LoVo (cell line): ENCODE data around the gene OR5M11.
"Not testable (repeated sequence)": the region's sequence is repeated elsewhere in the genome, so short reads cannot be mapped to it uniquely, and the experiment has no call there.

Source experiments
- DNase-seq: peaks from one replicate; pipeline ENCODE4 v3.0.0-alpha.2; 2016; ENCODE audit warnings: low spot score

The OR5M11 gene

GRCh38 chr11:56543157-56543556 is at the start of gene OR5M11:
TSS of gene OR5M11 (minus strand) at chr11:56543257. CDS start at chr11:56543257, 0 bp downstream.
- no peak for DNase-seq

GRCh38 chr11:56592088-56592717 is 49.1 kb upstream of the OR5M11 start:
- not testable (repeated sequence) for DNase-seq

DNA sequence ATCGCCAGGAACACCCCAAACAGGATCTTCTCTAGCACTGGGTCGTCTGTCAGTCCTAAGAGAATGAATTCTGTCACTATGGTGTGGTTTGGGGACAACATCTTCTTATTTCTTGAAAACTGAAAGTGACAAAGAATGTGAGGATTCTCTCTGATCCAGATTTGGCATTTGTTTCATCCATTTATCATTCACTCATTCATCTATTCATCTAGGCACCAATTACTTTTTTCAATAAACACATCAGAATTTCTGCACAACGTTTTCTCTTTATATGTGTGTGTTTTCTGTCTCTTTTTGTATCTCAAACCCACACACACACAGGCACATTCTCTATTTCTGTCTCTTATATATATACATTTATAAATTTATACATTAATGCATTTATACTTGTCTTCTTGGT is 34.6 kb upstream of the OR5M11 start, which contains the start of gene OR5M10:
TSS of gene OR5M10 (minus strand) at position 101 of the 400 bp plus-strand sequence. CDS start at position 101, 0 bp downstream.
- no peak for DNase-seq

DNA sequence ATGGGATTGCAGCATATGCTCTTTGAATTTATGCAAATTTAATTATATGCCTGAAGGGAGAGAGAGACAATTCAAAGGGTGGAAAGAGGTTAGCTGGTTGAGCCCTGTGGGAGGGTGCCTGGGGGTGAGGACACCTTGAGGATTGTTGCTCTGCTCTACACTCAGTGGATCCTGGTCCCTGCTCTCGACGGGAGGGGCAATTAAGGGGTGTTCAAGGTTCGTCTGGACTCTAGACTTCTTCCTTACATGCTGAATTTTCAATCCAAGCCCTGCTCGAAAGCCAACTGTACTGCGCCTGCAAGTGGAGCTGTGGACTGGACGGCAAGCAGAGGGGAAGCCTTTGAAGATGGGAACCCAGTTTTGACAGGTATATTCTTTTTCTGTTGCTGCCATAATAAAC is 15.5 kb upstream of the OR5M11 start:
- no peak for DNase-seq

GRCh38 chr11:56554691-56555090 is 11.6 kb upstream of the OR5M11 start:
- DNase-seq = not testable (repeated sequence)

- DNase-seq = no peak
These were observed 2.5 kb upstream of the OR5M11 start for GRCh38 chr11:56545531-56545930.

GRCh38 chr11:56543739-56544138 is 682 bp upstream of the OR5M11 start:
- DNase-seq = no peak

DNA sequence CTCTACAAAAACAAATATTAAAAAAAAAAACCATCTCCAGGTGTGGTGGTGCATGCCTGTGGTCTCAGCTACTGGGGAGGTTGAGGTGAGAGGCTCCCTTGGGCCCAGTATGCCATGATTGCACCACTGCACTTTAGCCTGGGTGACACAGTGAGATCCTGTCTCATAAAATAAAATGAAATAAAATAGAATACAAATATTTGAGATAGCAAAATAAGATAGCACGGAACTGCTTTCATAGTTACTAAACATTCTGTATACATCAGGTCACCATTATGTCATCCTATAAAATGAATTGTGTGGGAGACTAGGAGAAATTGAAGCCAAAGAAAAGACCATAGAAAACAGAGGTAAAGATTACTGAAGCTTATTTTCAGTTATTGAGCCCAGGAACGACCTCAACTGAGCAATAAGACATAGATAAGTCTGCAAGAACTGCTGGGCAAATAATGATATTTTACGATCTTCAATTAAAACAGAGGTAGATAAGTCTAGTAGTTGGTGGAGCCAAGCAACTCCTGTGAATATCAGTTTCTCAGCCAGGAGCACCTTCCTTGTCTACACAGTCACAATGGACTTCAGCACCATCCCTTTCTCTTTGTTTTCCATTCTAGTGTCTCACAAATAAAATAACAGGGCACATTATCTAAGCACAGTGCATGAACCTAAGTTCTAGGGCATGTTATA is 9.9 kb downstream of the OR5M11 start:
- DNase-seq = no peak

GRCh38 chr11:56531856-56532255 is 11.2 kb downstream of the OR5M11 start:
- DNase-seq = no peak

DNA sequence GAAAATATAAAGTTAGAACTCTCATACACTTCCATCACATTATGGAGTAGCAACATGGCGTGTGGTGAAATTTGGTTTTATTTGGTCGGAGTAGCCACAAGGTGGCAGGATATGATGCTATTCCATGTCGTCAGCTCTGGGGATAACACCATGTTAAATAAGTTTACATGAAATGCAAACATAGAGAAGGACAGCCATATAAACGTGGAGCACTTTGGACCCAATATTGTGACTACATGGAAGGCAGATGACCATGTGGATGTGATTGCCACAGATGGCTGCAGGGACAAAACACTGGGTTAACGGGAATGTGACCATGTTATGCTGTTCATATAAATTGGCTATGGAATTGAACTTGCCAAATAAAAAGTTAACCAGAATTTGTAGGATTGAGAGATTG is 21.0 kb downstream of the OR5M11 start:
- DNase-seq = peak; percentile 9

DNA sequence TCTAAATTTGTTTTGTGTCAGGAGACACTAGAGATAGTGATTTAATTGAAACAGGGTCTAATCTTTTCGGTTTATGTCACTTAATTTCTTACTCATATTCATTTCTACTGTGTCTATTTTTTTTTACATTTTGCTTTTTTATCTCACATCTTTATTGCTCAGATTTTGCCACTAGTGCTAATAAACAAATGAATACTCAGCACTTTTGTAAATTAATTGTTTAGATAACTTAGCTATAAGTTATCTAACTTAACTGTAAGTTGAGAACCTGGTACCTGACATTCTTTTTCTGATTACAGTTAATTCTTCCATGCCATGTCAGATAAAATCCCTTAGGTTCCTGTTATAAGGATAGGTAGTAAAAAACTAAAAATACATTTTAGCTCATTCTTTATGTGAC is 29.8 kb downstream of the OR5M11 start:
- no peak for DNase-seq

GRCh38 chr11:56509439-56509838 is 33.6 kb downstream of the OR5M11 start:
- DNase-seq = no peak

DNA sequence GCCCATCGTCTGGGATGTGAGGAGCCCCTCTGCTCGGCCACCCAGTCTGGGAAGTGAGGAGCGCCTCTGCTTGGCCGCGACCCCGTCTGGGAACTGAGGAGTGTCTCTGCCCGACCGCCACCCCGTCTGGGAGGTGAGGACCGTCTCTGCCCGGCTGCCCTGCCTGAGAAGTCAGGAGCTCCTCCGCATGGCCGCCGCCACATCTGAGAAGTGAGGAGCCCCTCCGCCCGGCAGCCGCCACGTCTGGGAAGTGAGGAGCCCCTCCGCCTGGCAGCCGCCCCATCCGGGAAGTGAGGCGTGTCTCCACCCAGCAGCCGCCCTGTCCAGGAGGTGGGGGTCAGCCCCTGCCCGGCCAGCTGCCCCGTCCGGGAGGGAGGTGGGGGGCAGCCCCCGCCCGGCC is 46.0 kb downstream of the OR5M11 start:
- DNase-seq = no peak

GRCh38 chr11:56495117-56495516 is 47.9 kb downstream of the OR5M11 start:
- no peak for DNase-seq
